Loucy (cell line): ENCODE measurements around the gene NOM1.
"Not testable (repeated sequence)": the region's sequence is repeated elsewhere in the genome, so short reads cannot be mapped to it uniquely, and the experiment has no call there.

Experiments
- H2AFZ ChIP-seq: fragments of 200-600 bp; sonication (generic); 2 replicates; pipeline ENCODE4 v1.6.0; 2016; ENCODE audit warnings: antibody characterized with exemption, mild to moderate bottlenecking, low read length, moderate library complexity
- H3F3A ChIP-seq: fragments of 200-600 bp; 2 replicates; pipeline ENCODE4 v1.6.0; 2016; ENCODE audit warnings: antibody characterized with exemption, low read depth, mild to moderate bottlenecking
- H3K27me3 ChIP-seq: fragments of 200-600 bp; sonication (generic); 2 replicates; pipeline ENCODE4 v1.6.1; 2014; ENCODE audit warnings: low read length, mild to moderate bottlenecking; ENCODE audit not compliant: insufficient read depth, poor library complexity, severe bottlenecking
- H3K36me3 ChIP-seq: fragments of 200-600 bp; sonication (generic); 2 replicates; pipeline ENCODE4 v1.6.1; 2016; ENCODE audit warnings: low read length; ENCODE audit not compliant: insufficient read depth
- H3K4me1 ChIP-seq: fragments of 200-600 bp; sonication (generic); 2 replicates; pipeline ENCODE4 v1.5.1; 2014; ENCODE audit warnings: low read length, mild to moderate bottlenecking; ENCODE audit not compliant: insufficient read depth, poor library complexity, severe bottlenecking
- H3K4me2 ChIP-seq: fragments of 200-600 bp; sonication (generic); 2 replicates; pipeline ENCODE4 v1.6.0; 2014; ENCODE audit warnings: antibody characterized with exemption, low read length, low read depth, mild to moderate bottlenecking; ENCODE audit not compliant: poor library complexity, severe bottlenecking
- H3K4me3 ChIP-seq: fragments of 200-600 bp; sonication (generic); 2 replicates; pipeline ENCODE4 v1.5.1; 2014; ENCODE audit warnings: low read length, mild to moderate bottlenecking, mixed read lengths; ENCODE audit not compliant: poor library complexity, severe bottlenecking
- H3K79me2 ChIP-seq: fragments of 200-600 bp; sonication (generic); 2 replicates; pipeline ENCODE4 v1.6.1; 2014; ENCODE audit warnings: low read length; ENCODE audit not compliant: insufficient read depth
- H3K9ac ChIP-seq: fragments of 200-600 bp; sonication (generic); 2 replicates; pipeline ENCODE4 v1.6.0; 2014; ENCODE audit warnings: mild to moderate bottlenecking, low read depth, low read length, moderate library complexity; ENCODE audit not compliant: poor library complexity, severe bottlenecking
- H3K9me2 ChIP-seq: fragments of 200-600 bp; sonication (generic); replicated peaks from 2 replicates; pipeline ENCODE4 v1.6.1; 2016; ENCODE audit warnings: low read depth, low read length, mixed read lengths
- H3K9me3 ChIP-seq: fragments of 200-600 bp; sonication (generic); 2 replicates; pipeline ENCODE4 v1.6.1; 2014; ENCODE audit warnings: mild to moderate bottlenecking, antibody characterized with exemption, low read length, low read depth; ENCODE audit not compliant: insufficient read depth
- H4K20me1 ChIP-seq: fragments of 200-600 bp; sonication (generic); 2 replicates; pipeline ENCODE4 v1.6.0; 2014; ENCODE audit warnings: antibody characterized with exemption, low read length, mild to moderate bottlenecking; ENCODE audit not compliant: insufficient read depth, poor library complexity, severe bottlenecking
- CTCF ChIP-seq: fragments of 200-600 bp; sonication (generic); conservative IDR thresholded peaks from 2 replicates; pipeline ENCODE4 v1.5.1; 2014; ENCODE audit warnings: mild to moderate bottlenecking, antibody characterized with exemption, low read length
- EZH2phosphoT487 ChIP-seq: fragments of 200-600 bp; IDR thresholded peaks from 2 replicates; pipeline ENCODE4 v1.6.1; 2018; ENCODE audit warnings: antibody characterized with exemption, mild to moderate bottlenecking, moderate library complexity, borderline replicate concordance

The NOM1 gene

GRCh38 chr7:156950381-156950858, 908 bp downstream of the NOM1 start:
- Histone ChIP-seq H3K36me3 (peaks cover 32% of the 10 kb centered on the region; the same call in 1 of the 2 replicates), H3K9me2 (no peaks in the 10 kb centered on the region), H2AFZ (peak overlapping the region; percentile 94; the same call in 1 of the 2 replicates), H3K79me2 (peaks cover 58% of the 10 kb centered on the region), H3K9ac (peak overlapping the region; percentile 91), H3K4me2 (peak overlapping the region; percentile 100), H3K4me1 (peaks cover 12% of the 10 kb centered on the region), H3K9me3 (no peaks in the 10 kb centered on the region), H3F3A (no peaks in the 10 kb centered on the region), H3K27me3 (no peaks in the 10 kb centered on the region), H4K20me1 (peaks cover 29% of the 10 kb centered on the region), H3K4me3 (peak overlapping the region; percentile 85)
- TF ChIP-seq CTCF (no peak), EZH2phosphoT487 (no peak)

- peaks cover 12% of the 10 kb centered on the region for H3K4me1 ChIP-seq
- peaks cover 50% of the 10 kb centered on the region; the same call in 1 of the 2 replicates for H3K36me3 ChIP-seq
These were observed 3.7 kb downstream of the NOM1 start for GRCh38 chr7:156953215-156953614.

GRCh38 chr7:156954941-156955340, 5.4 kb downstream of the NOM1 start:
- H3K9ac ChIP-seq, result no peak overlapping the region
- peaks cover 12% of the 10 kb centered on the region for H3K4me1 ChIP-seq
- H4K20me1 ChIP-seq, result peaks cover 30% of the 10 kb centered on the region
- no peaks in the 10 kb centered on the region for H3F3A ChIP-seq
- H3K9me2 ChIP-seq, result no peaks in the 10 kb centered on the region
- no peak overlapping the region for H3K4me3 ChIP-seq
- no peak for TF ChIP-seq EZH2phosphoT487
- no peak for TF ChIP-seq CTCF
- no peaks in the 10 kb centered on the region for H3K27me3 ChIP-seq
- peak overlapping the region; percentile 18 for H3K4me2 ChIP-seq
- H3K9me3 ChIP-seq, result no peaks in the 10 kb centered on the region
- peaks cover 65% of the 10 kb centered on the region; the same call in 1 of the 2 replicates for H3K36me3 ChIP-seq
- no peak overlapping the region for H2AFZ ChIP-seq
- H3K79me2 ChIP-seq, result peaks cover 67% of the 10 kb centered on the region

More at GRCh38 chr7:156953215-156953614, 3.7 kb downstream of the NOM1 start:
- H3F3A ChIP-seq, H3K9me2 ChIP-seq, H2AFZ ChIP-seq, H3K4me3 ChIP-seq, H3K9me3 ChIP-seq, H3K9ac ChIP-seq, H3K27me3 ChIP-seq: not testable (repeated sequence)
- H4K20me1 ChIP-seq, result peaks cover 31% of the 10 kb centered on the region
- H3K4me2 ChIP-seq, result peak overlapping the region; percentile 5
- H3K79me2 ChIP-seq, result peaks cover 69% of the 10 kb centered on the region

- no peaks in the 10 kb centered on the region for H3K9me3 ChIP-seq
- H3K4me1 ChIP-seq, result no peaks in the 10 kb centered on the region
- H4K20me1 ChIP-seq, result peaks cover 16% of the 10 kb centered on the region
- H2AFZ ChIP-seq, result no peak overlapping the region
- no peaks in the 10 kb centered on the region for H3K27me3 ChIP-seq
- peaks cover 53% of the 10 kb centered on the region for H3K79me2 ChIP-seq
- H3K9me2 ChIP-seq, result no peaks in the 10 kb centered on the region
- peaks cover 83% of the 10 kb centered on the region; the same call in 1 of the 2 replicates for H3K36me3 ChIP-seq
- TF ChIP-seq CTCF (no peak), EZH2phosphoT487 (no peak)
- H3K4me3 ChIP-seq, result no peak overlapping the region
- H3F3A ChIP-seq, result no peaks in the 10 kb centered on the region
- no peak overlapping the region for H3K4me2 ChIP-seq
- H3K9ac ChIP-seq, result no peak overlapping the region
These were observed 7.2 kb downstream of the NOM1 start for GRCh38 chr7:156956727-156957126.
